Tibial nerve (tissue), 4 donors: ENCODE measurements around the gene QSOX2.

ENCODE experiments used
- EP300 ChIP-seq, 2 donors: sonication (generic); formaldehyde crosslinking; IDR thresholded peaks; one replicate each; pipeline ENCODE4 v1.6.1; 2017; ENCODE audit warnings: antibody characterized with exemption in 2 of 2, mild to moderate bottlenecking in 1 of 2
- TF ChIP-seq, protein P1 (sequence below), 5 experiments: fragments of 200-600 bp in 3 of 5; fragments of 450-650 bp in 2 of 5; sonication (generic) in 3 of 5; IDR thresholded peaks; one replicate each; pipeline ENCODE4 v1.5.1; 2016 to 2019; ENCODE audit warnings: antibody characterized with exemption in 5 of 5, mild to moderate bottlenecking in 3 of 5, moderate library complexity in 2 of 5

DNA sequence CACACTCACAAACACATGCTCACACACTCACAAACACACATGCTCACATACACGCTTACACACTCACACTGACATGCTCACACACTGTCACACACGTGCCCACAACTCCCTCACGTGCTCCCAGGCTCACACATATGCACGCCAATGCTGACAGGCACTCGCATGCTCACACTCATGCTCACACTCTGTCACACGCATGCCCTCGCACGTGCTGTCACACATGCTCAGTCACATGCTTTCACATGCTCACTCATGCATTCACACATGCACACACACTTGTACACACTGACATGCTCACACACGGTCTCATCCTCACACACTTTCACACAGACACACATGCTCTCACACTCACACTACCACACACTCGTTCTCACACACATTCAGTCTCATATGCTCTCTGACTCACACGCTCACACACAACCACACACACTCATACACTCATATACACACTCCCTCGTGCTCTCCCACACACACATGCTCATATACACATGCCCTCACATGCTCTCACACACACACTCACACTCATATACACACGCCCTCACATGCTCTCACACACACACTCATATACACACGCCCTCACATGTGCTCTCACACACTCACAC is 48.0 kb upstream of the QSOX2 start:
- TF ChIP-seq, protein P1, sequence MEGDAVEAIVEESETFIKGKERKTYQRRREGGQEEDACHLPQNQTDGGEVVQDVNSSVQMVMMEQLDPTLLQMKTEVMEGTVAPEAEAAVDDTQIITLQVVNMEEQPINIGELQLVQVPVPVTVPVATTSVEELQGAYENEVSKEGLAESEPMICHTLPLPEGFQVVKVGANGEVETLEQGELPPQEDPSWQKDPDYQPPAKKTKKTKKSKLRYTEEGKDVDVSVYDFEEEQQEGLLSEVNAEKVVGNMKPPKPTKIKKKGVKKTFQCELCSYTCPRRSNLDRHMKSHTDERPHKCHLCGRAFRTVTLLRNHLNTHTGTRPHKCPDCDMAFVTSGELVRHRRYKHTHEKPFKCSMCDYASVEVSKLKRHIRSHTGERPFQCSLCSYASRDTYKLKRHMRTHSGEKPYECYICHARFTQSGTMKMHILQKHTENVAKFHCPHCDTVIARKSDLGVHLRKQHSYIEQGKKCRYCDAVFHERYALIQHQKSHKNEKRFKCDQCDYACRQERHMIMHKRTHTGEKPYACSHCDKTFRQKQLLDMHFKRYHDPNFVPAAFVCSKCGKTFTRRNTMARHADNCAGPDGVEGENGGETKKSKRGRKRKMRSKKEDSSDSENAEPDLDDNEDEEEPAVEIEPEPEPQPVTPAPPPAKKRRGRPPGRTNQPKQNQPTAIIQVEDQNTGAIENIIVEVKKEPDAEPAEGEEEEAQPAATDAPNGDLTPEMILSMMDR (IDR thresholded peaks at IDR 0.05): no peak
- no peak for TF ChIP-seq EP300 (IDR thresholded peaks at IDR 0.05)
